B cell (primary cell): ENCODE measurements around the gene CLIP1. TPM values are rescaled to one million over a fixed set of nuclear protein-coding genes. Genes with fewer than 3 reads are reported as not detected.

Experiments
- ATAC-seq: fragments of 200-7000 bp; cut with Tn5 transposase; one replicate; pipeline ENCODE4 v1.10.0; 2021; ENCODE audit warnings: low read depth, mild to moderate bottlenecking, moderate number of reproducible peaks, moderate library complexity
- CTCF ChIA-PET: fragments of 350-600 bp; sonication (Branson Sonifier 250); formaldehyde crosslinking; loops from one replicate; lab custom pipeline; 2021; ENCODE audit warnings: antibody characterized with exemption, inconsistent platforms; lab: Charles Lee
- POLR2A ChIA-PET: fragments of 350-600 bp; sonication (Branson Sonifier 250); formaldehyde crosslinking; loops from one replicate; lab custom pipeline; 2021; ENCODE audit warnings: antibody characterized with exemption; lab: Charles Lee
- DNase-seq: peaks from one replicate; pipeline ENCODE4 v3.0.0; 2013
- H2AFZ ChIP-seq: 2 replicates; pipeline ENCODE4 v1.6.1; 2012; ENCODE audit warnings: mild to moderate bottlenecking, low read depth, low read length; ENCODE audit not compliant: insufficient read depth, poor library complexity, severe bottlenecking
- H3K27ac ChIP-seq, 2 donors: 1 replicate in 1 of 2; 2 replicates in 1 of 2; pipeline ENCODE4 v1.5.1; 2012 to 2013; ENCODE audit warnings: low read length in 2 of 2, mild to moderate bottlenecking in 2 of 2, moderate library complexity in 1 of 2
- H3K27me3 ChIP-seq, 4 experiments: fragments of 200-600 bp in 1 of 4; sonication (generic) in 1 of 4; replicated peaks in 1 of 4; 1 replicate in 2 of 4; 2 replicates in 2 of 4; pipeline versions ENCODE4 v1.6.1 to v1.7.0; 2013 to 2016; ENCODE audit warnings: low read length in 3 of 4, mild to moderate bottlenecking in 2 of 4, mixed read lengths in 1 of 4, moderate library complexity in 1 of 4; ENCODE audit not compliant: insufficient read depth in 4 of 4, control insufficient read depth in 3 of 4; ENCODE audit errors: control extremely low read depth in 1 of 4
- H3K36me3 ChIP-seq, 2 experiments: replicated peaks in 1 of 2; 1 replicate in 1 of 2; 2 replicates in 1 of 2; pipeline versions ENCODE4 v1.6.1 to v1.7.1; 2013; ENCODE audit warnings: low read length in 1 of 2; ENCODE audit not compliant: insufficient read depth in 2 of 2, control insufficient read depth in 1 of 2; ENCODE audit errors: control extremely low read depth in 1 of 2, extremely low read depth in 1 of 2
- H3K4me1 ChIP-seq, 2 donors: fragments of 200-600 bp in 1 of 2; sonication (generic) in 1 of 2; 1 replicate in 1 of 2; 2 replicates in 1 of 2; pipeline versions ENCODE4 v1.5.1 to v1.6.1; 2013 to 2017; ENCODE audit warnings: low read length in 2 of 2; ENCODE audit not compliant: control insufficient read depth in 2 of 2, insufficient read depth in 2 of 2
- H3K4me2 ChIP-seq: replicated peaks from 2 replicates; pipeline ENCODE3; 2012; ENCODE audit warnings: mild to moderate bottlenecking, low read depth, low read length; ENCODE audit not compliant: poor library complexity, severe bottlenecking
- H3K4me3 ChIP-seq, 5 experiments: fragments of 200-600 bp in 1 of 5; sonication (generic) in 1 of 5; 1 replicate in 3 of 5; 2 replicates in 2 of 5; pipeline versions ENCODE4 v1.5.1 to v1.7.0; 2011 to 2016; ENCODE audit warnings: low read length in 4 of 5, mild to moderate bottlenecking in 4 of 5, low read depth in 2 of 5, control low read depth in 1 of 5, moderate library complexity in 1 of 5; ENCODE audit not compliant: insufficient read depth in 1 of 5; ENCODE audit errors: control extremely low read depth in 1 of 5, extremely low read depth in 1 of 5
- H3K79me2 ChIP-seq: fragments of 200-600 bp; sonication (generic); one replicate; pipeline ENCODE4 v1.6.0; 2016; ENCODE audit warnings: low read length; ENCODE audit not compliant: control insufficient read depth, insufficient read depth
- H3K9ac ChIP-seq: fragments of 200-600 bp; sonication (generic); 2 replicates; pipeline ENCODE4 v1.6.1; 2017; ENCODE audit warnings: mild to moderate bottlenecking, low read length, moderate library complexity
- H3K9me3 ChIP-seq, 3 donors: one replicate each; pipeline versions ENCODE4 v1.6.1 to v1.7.1; 2013; ENCODE audit warnings: low read length in 2 of 3; ENCODE audit not compliant: control insufficient read depth in 2 of 3, insufficient read depth in 1 of 3; ENCODE audit errors: control extremely low read depth in 1 of 3
- H4K20me1 ChIP-seq: 2 replicates; pipeline ENCODE4 v1.6.0; 2012; ENCODE audit warnings: mild to moderate bottlenecking, low read length; ENCODE audit not compliant: insufficient read depth, control insufficient read depth, poor library complexity, severe bottlenecking
- H3K27ac Mint-ChIP-seq: one replicate; pipeline ENCODE4 v1.8.0; 2021; ENCODE audit warnings: mixed read lengths
- H3K27me3 Mint-ChIP-seq: one replicate; pipeline ENCODE4 v1.8.0; 2021; ENCODE audit warnings: mixed read lengths
- H3K4me1 Mint-ChIP-seq: one replicate; pipeline ENCODE4 v1.8.0; 2021; ENCODE audit warnings: mixed read lengths
- H3K4me3 Mint-ChIP-seq: one replicate; pipeline ENCODE4 v1.8.0; 2021; ENCODE audit warnings: mixed read lengths
- H3K9me3 Mint-ChIP-seq: one replicate; pipeline ENCODE4 v1.8.0; 2022; ENCODE audit warnings: mixed read lengths; ENCODE audit not compliant: insufficient read depth
- EZH2 ChIP-seq: IDR thresholded peaks from 2 replicates; pipeline ENCODE4 v1.6.1; 2012; ENCODE audit warnings: borderline replicate concordance, low read depth, mild to moderate bottlenecking, moderate library complexity, low read length; ENCODE audit not compliant: insufficient read depth, poor library complexity, severe bottlenecking
- WGBS: methylation state at CpG from one replicate; pipeline ENCODE4 v1.1.5; 2013; ENCODE audit warnings: missing lambda C conversion rate; ENCODE audit not compliant: insufficient coverage; 5-methylcytosine and 5-hydroxymethylcytosine counted together
- intact Hi-C: fragments of 100-400 bp; cut with micrococcal nuclease; formaldehyde crosslinking; loops from one replicate; pipeline ENCODE4 v1.10.0; 2022
- polyA plus RNA-seq: library from polyadenylated mRNA; depleted of rRNA; stranded (reverse); fragments of >200 nt; gene quantifications from 2 replicates; pipeline ENCODE4 v1.2.3, GENCODE V29; 2012
- total RNA-seq, 2 donors: library from RNA; stranded (reverse); fragments of 120-200 nt in 1 of 2; gene quantifications; 1 replicate in 1 of 2; 2 replicates in 1 of 2; pipeline versions ENCODE4 v1.2.3 to v1.2.4, GENCODE V29; 2013 to 2022
- TF ChIP-seq, protein P1 (sequence below): fragments of 200-600 bp; IDR thresholded peaks from one replicate; pipeline ENCODE4 v1.8.0; 2022; ENCODE audit warnings: antibody characterized with exemption, mild to moderate bottlenecking

Gene CLIP1
- total and polyA plus RNA-seq, 2 donors (not counting 1 experiment from before 2014, with no cell fraction given), result 17.0 to 64.9 TPM

GRCh38 chr12:122350141-122350848 is 72.2 kb downstream of the CLIP1 start:
- intact Hi-C loops, result no loop called here
- no peaks in the 10 kb centered on the region for H3K27me3 ChIP-seq
- no peaks in the 10 kb centered on the region for H3K9me3 Mint-ChIP-seq
- H3K27ac Mint-ChIP-seq, result no peak overlapping the region
- no peak for DNase-seq
- no peak overlapping the region for H3K27ac ChIP-seq
- no peak overlapping the region for H3K4me3 ChIP-seq
- H3K4me3 Mint-ChIP-seq, result no peak overlapping the region
- no peaks in the 10 kb centered on the region for H3K9me3 ChIP-seq
- H3K4me2 ChIP-seq, result no peak overlapping the region
- H3K9ac ChIP-seq, result no peak overlapping the region
- no peaks in the 10 kb centered on the region for H3K4me1 Mint-ChIP-seq
- H3K36me3 ChIP-seq, result peaks cover 0 to 34% of the 10 kb centered on the region in 2 experiments
- H3K79me2 ChIP-seq, result no peaks in the 10 kb centered on the region
- H3K4me1 ChIP-seq, result no peaks in the 10 kb centered on the region
- no peak overlapping the region for H2AFZ ChIP-seq
- no peaks in the 10 kb centered on the region for H3K27me3 Mint-ChIP-seq
- TF ChIP-seq EZH2, result no peak
- TF ChIP-seq, protein P1, sequence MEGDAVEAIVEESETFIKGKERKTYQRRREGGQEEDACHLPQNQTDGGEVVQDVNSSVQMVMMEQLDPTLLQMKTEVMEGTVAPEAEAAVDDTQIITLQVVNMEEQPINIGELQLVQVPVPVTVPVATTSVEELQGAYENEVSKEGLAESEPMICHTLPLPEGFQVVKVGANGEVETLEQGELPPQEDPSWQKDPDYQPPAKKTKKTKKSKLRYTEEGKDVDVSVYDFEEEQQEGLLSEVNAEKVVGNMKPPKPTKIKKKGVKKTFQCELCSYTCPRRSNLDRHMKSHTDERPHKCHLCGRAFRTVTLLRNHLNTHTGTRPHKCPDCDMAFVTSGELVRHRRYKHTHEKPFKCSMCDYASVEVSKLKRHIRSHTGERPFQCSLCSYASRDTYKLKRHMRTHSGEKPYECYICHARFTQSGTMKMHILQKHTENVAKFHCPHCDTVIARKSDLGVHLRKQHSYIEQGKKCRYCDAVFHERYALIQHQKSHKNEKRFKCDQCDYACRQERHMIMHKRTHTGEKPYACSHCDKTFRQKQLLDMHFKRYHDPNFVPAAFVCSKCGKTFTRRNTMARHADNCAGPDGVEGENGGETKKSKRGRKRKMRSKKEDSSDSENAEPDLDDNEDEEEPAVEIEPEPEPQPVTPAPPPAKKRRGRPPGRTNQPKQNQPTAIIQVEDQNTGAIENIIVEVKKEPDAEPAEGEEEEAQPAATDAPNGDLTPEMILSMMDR, result no peak
- CTCF ChIA-PET, result no interaction called here
- POLR2A ChIA-PET, result no interaction called here
- ATAC-seq, result no peak
- WGBS, result 97% methylated on average over 4 of the region's 7 CpGs
- H4K20me1 ChIP-seq, result no peaks in the 10 kb centered on the region

GRCh38 chr12:122349078-122349477 is 73.4 kb downstream of the CLIP1 start:
- Histone ChIP-seq H3K27me3 (no peaks in the 10 kb centered on the region), H4K20me1 (no peaks in the 10 kb centered on the region), H3K36me3 (peaks cover 0 to 27% of the 10 kb centered on the region in 2 experiments), H3K4me1 (no peaks in the 10 kb centered on the region), H3K4me2 (no peak overlapping the region), H3K27ac (no peak overlapping the region), H3K9ac (no peak overlapping the region), H3K79me2 (no peaks in the 10 kb centered on the region), H2AFZ (no peak overlapping the region), H3K4me3 (no peak overlapping the region), H3K9me3 (no peaks in the 10 kb centered on the region)
- no peaks in the 10 kb centered on the region for H3K9me3 Mint-ChIP-seq
- intact Hi-C loops, result no loop called here
- DNase-seq (no peak), ATAC-seq (no peak)
- 100% methylated on average over 4 of the region's 4 CpGs for WGBS
- H3K27ac Mint-ChIP-seq, result no peak overlapping the region
- CTCF ChIA-PET, result interaction anchor here (0.9 kb wide), 1 partner anchor 10 kb away, joined by 3 read pairs; no protein-coding TSS in a partner anchor
- no peaks in the 10 kb centered on the region for H3K4me1 Mint-ChIP-seq
- H3K27me3 Mint-ChIP-seq, result no peaks in the 10 kb centered on the region
- POLR2A ChIA-PET, result interaction anchor here (0.6 kb wide), 1 partner anchor 110 kb away, joined by 9 read pairs; no protein-coding TSS in a partner anchor
- H3K4me3 Mint-ChIP-seq, result no peak overlapping the region
- no peak for TF ChIP-seq EZH2
- TF ChIP-seq, protein P1, result no peak
